GM12891 (cell line): ENCODE data around the gene BEND6.

ENCODE experiments used
- PAX5 ChIP-seq: IDR thresholded peaks from 2 replicates; pipeline ENCODE4 v1.6.1; 2011; ENCODE audit warnings: low read length, moderate library complexity, mild to moderate bottlenecking; ENCODE audit not compliant: insufficient read depth, severe bottlenecking
- POLR2A ChIP-seq: IDR thresholded peaks from 2 replicates; pipeline ENCODE4 v1.6.1; 2011; ENCODE audit warnings: low read depth, low read length, control low read depth
- POLR2AphosphoS5 ChIP-seq: IDR thresholded peaks from 2 replicates; pipeline ENCODE4 v1.6.1; 2011; ENCODE audit warnings: low read depth, low read length, control low read depth
- TAF1 ChIP-seq: IDR thresholded peaks from 2 replicates; pipeline ENCODE4 v1.6.1; 2011; ENCODE audit warnings: low read depth, low read length, control low read depth

DNA sequence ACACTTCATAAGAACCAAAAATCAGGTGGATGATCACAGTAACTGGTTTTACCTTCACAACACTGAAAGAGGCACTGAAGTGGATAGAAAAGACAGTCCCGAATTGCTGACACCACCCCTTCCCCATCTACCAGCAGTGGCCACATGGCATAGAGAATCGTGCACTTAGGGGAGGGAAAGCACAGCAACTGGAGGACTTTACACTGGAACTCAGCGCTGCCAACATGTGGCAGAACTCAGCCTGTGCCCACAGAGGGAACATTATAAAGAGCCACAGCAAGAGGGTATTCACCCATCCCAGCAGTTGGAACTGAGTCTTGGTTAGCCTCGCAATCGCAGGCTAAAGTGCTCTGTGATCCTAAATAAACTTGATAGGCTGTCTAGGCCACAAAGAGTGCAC lies 85.1 kb downstream of the BEND6 start:
- no peak for TF ChIP-seq POLR2AphosphoS5
- TF ChIP-seq POLR2A = no peak
- no peak for TF ChIP-seq TAF1
- TF ChIP-seq PAX5 = no peak
